ENCODE results near the gene ACBD6.

Gene ACBD6

GRCh38 chr1:180264595-180264994 is 237.8 kb downstream of the ACBD6 start:
- Histone ChIP-seq H3K27ac (ENCODE audit: low read depth, low read length) (no peak overlapping the region), H3K79me2 (ENCODE audit: control insufficient read depth, low read length) (no peaks in the 10 kb centered on the region), H3K27me3 (ENCODE audit: control insufficient read depth, low read length) (no peaks in the 10 kb centered on the region), H4K20me1 (ENCODE audit: control insufficient read depth, insufficient read depth, low read depth, low read length) (no peaks in the 10 kb centered on the region), H3K4me3 (ENCODE audit: low read length) (no peak overlapping the region), H3K9me3 (ENCODE audit: control insufficient read depth, insufficient read depth, low read length) (no peaks in the 10 kb centered on the region), H3F3A (ENCODE audit: control insufficient read depth, insufficient read depth) (no peaks in the 10 kb centered on the region), H3K9me2 (replicated peaks; ENCODE audit: control insufficient read depth, low read length) (no peaks in the 10 kb centered on the region), H3K4me1 (ENCODE audit: control insufficient read depth, low read length) (no peaks in the 10 kb centered on the region), H3K36me3 (ENCODE audit: control insufficient read depth, low read length) (no peaks in the 10 kb centered on the region), H3K4me2 (ENCODE audit: low read length) (no peak overlapping the region)
- TF ChIP-seq CTCF (IDR thresholded peaks at IDR 0.05; ENCODE audit: low read depth, low read length, poor library complexity, severe bottlenecking) (no peak), EZH2phosphoT487 (IDR thresholded peaks at IDR 0.05; ENCODE audit: borderline replicate concordance, low read length) (no peak)

- Histone ChIP-seq H3K4me3 (ENCODE audit: low read length) (no peak overlapping the region), H3K9me2 (replicated peaks; ENCODE audit: control insufficient read depth, low read length) (no peaks in the 10 kb centered on the region), H3K36me3 (ENCODE audit: control insufficient read depth, low read length) (no peaks in the 10 kb centered on the region), H3F3A (ENCODE audit: control insufficient read depth, insufficient read depth) (no peaks in the 10 kb centered on the region), H3K27ac (ENCODE audit: low read depth, low read length) (no peak overlapping the region), H3K79me2 (ENCODE audit: control insufficient read depth, low read length) (no peaks in the 10 kb centered on the region), H3K27me3 (ENCODE audit: control insufficient read depth, low read length) (no peaks in the 10 kb centered on the region), H3K4me1 (ENCODE audit: control insufficient read depth, low read length) (no peaks in the 10 kb centered on the region), H4K20me1 (ENCODE audit: control insufficient read depth, insufficient read depth, low read depth, low read length) (no peaks in the 10 kb centered on the region), H3K4me2 (ENCODE audit: low read length) (no peak overlapping the region), H3K9me3 (ENCODE audit: control insufficient read depth, insufficient read depth, low read length) (no peaks in the 10 kb centered on the region)
- TF ChIP-seq CTCF (IDR thresholded peaks at IDR 0.05; ENCODE audit: low read depth, low read length, poor library complexity, severe bottlenecking) = no peak
- TF ChIP-seq EZH2phosphoT487 (IDR thresholded peaks at IDR 0.05; ENCODE audit: borderline replicate concordance, low read length) = no peak
Observed at GRCh38 chr1:180262628-180263488, 239.5 kb downstream of the ACBD6 start.

- H3K4me1 ChIP-seq (ENCODE audit: control insufficient read depth, low read length) = no peaks in the 10 kb centered on the region
- H3K4me3 ChIP-seq (ENCODE audit: low read length) = no peak overlapping the region
- H3K4me2 ChIP-seq (ENCODE audit: low read length) = no peak overlapping the region
- H3K27me3 ChIP-seq (ENCODE audit: control insufficient read depth, low read length) = no peaks in the 10 kb centered on the region
- H3K79me2 ChIP-seq (ENCODE audit: control insufficient read depth, low read length) = no peaks in the 10 kb centered on the region
- no peaks in the 10 kb centered on the region for H3K36me3 ChIP-seq (ENCODE audit: control insufficient read depth, low read length)
- no peaks in the 10 kb centered on the region for H3K9me3 ChIP-seq (ENCODE audit: control insufficient read depth, insufficient read depth, low read length)
- TF ChIP-seq CTCF (IDR thresholded peaks at IDR 0.05; ENCODE audit: low read depth, low read length, poor library complexity, severe bottlenecking) = no peak
- no peak overlapping the region for H3K27ac ChIP-seq (ENCODE audit: low read depth, low read length)
- no peaks in the 10 kb centered on the region for H3K9me2 ChIP-seq (replicated peaks; ENCODE audit: control insufficient read depth, low read length)
- H4K20me1 ChIP-seq (ENCODE audit: control insufficient read depth, insufficient read depth, low read depth, low read length) = no peaks in the 10 kb centered on the region; the same call in 1 of the 2 replicates
- no peaks in the 10 kb centered on the region for H3F3A ChIP-seq (ENCODE audit: control insufficient read depth, insufficient read depth)
Observed at GRCh38 chr1:180261524-180262155, 240.7 kb downstream of the ACBD6 start.

All from DOHH2 (cell line).